HCT116 (cell line): ENCODE measurements around the gene PEG3. TPM values are rescaled to one million over a fixed set of nuclear protein-coding genes. Genes with fewer than 3 reads are reported as not detected.
A peak's percentile ranks its signal among the peaks of the same experiment; 100 is the strongest.

ENCODE experiments used
- ATAC-seq: fragments of 200-7000 bp; cut with Tn5 transposase; 2 replicates; pipeline ENCODE4 v1.9.1; 2020; ENCODE audit warnings: mild to moderate bottlenecking, moderate library complexity
- Bru-seq: library from RNA; stranded (reverse); fragments of 400-500 nt; gene quantifications from one replicate; lab custom pipeline; 2021; lab: Mats Ljungman, UMichigan
- BruChase-seq, 2 experiments: library from RNA; stranded (reverse); fragments of 400-500 nt; gene quantifications; one replicate each; lab custom pipeline; 2021; lab: Mats Ljungman, UMichigan
- BruUV-seq: library from RNA; stranded (reverse); fragments of 400-500 nt; replicated peaks from 2 replicates; lab custom pipeline; 2021; lab: Mats Ljungman, UMichigan
- CTCF ChIA-PET: fragments of 300-600 bp; sonication (Branson Sonifier 250); formaldehyde crosslinking; loops from one replicate; lab custom pipeline; 2021; ENCODE audit warnings: antibody characterized with exemption; lab: Charles Lee
- POLR2A ChIA-PET: fragments of 300-600, 350-600 bp; sonication (Branson Sonifier 250); formaldehyde crosslinking; loops from one replicate; lab custom pipeline; 2021; ENCODE audit warnings: antibody characterized with exemption; lab: Charles Lee
- RAD21 ChIA-PET, 2 experiments: fragments of 300-600 bp; sonication (Branson Sonifier 250); formaldehyde crosslinking; loops; one replicate each; lab custom pipeline; 2023; ENCODE audit warnings: low total read pairs in 2 of 2; ENCODE audit not compliant: uncharacterized antibody in 2 of 2, unreplicated experiment in 2 of 2, low non-redundant PET in 1 of 2; lab: Charles Lee
- DNase-seq: peaks from one replicate; pipeline ENCODE4 v3.0.0-alpha.2; 2010; ENCODE audit warnings: low read depth, low spot score
- H2AFZ ChIP-seq: fragments of 200-600 bp; shearing (Covaris generic), sonication (generic); 2 replicates; pipeline ENCODE4 v1.6.1; 2017; ENCODE audit warnings: low read depth, mixed run types, mixed read lengths, antibody characterized with exemption, low read length; ENCODE audit not compliant: poor library complexity, severe bottlenecking
- H3K27ac ChIP-seq: 2 replicates; pipeline ENCODE4 v1.5.1; 2012; ENCODE audit warnings: low read depth, low read length
- H3K27me3 ChIP-seq: fragments of 200-600 bp; sonication (generic); 2 replicates; pipeline ENCODE4 v1.6.1; 2016; ENCODE audit warnings: mixed run types, low read length, mixed read lengths; ENCODE audit not compliant: insufficient read depth
- H3K36me3 ChIP-seq, 2 experiments: fragments of 200-500 bp in 1 of 2; fragments of 200-600 bp in 1 of 2; sonication (Bioruptor generic) in 1 of 2; sonication (generic) in 1 of 2; 2 replicates each; pipeline versions ENCODE4 v1.5.1 to v1.6.1; 2014 to 2016; ENCODE audit warnings: low read length in 2 of 2, inconsistent platforms in 1 of 2, mixed read lengths in 1 of 2, mixed run types in 1 of 2; ENCODE audit not compliant: insufficient read depth in 2 of 2, control insufficient read depth in 1 of 2
- H3K4me1 ChIP-seq, 2 experiments: fragments of 200-600 bp in 1 of 2; sonication (generic) in 1 of 2; 2 replicates each; pipeline versions ENCODE4 v1.5.1 to v1.6.1; 2012 to 2017; ENCODE audit warnings: low read length in 2 of 2, inconsistent platforms in 1 of 2, mild to moderate bottlenecking in 1 of 2, mixed read lengths in 1 of 2, mixed run types in 1 of 2, moderate library complexity in 1 of 2; ENCODE audit not compliant: insufficient read depth in 2 of 2, control insufficient read depth in 1 of 2
- H3K4me2 ChIP-seq: fragments of 200-600 bp; sonication (generic); 2 replicates; pipeline ENCODE4 v1.6.1; 2017; ENCODE audit warnings: mixed run types, low read length, mixed read lengths
- H3K4me3 ChIP-seq, 2 experiments: fragments of 200-600 bp in 1 of 2; sonication (generic) in 1 of 2; replicated peaks in 1 of 2; 2 replicates each; pipeline ENCODE4 v1.5.1; 2011 to 2016; ENCODE audit warnings: low read length in 2 of 2, control low read depth in 1 of 2, low read depth in 1 of 2, mild to moderate bottlenecking in 1 of 2, mixed read lengths in 1 of 2, mixed run types in 1 of 2
- H3K79me2 ChIP-seq: fragments of 200-600 bp; sonication (generic); 2 replicates; pipeline ENCODE4 v1.6.1; 2017; ENCODE audit warnings: mild to moderate bottlenecking, mixed run types, low read length, moderate library complexity, mixed read lengths; ENCODE audit not compliant: insufficient read depth
- H3K9ac ChIP-seq: fragments of 200-600 bp; sonication (generic); 2 replicates; pipeline ENCODE4 v1.6.1; 2016; ENCODE audit warnings: low read length, mixed read lengths
- H3K9me2 ChIP-seq: fragments of 200-600 bp; sonication (generic), shearing (Covaris generic); 2 replicates; pipeline ENCODE4 v1.6.1; 2017; ENCODE audit warnings: mixed run types, mild to moderate bottlenecking, moderate library complexity; ENCODE audit not compliant: insufficient read depth
- H3K9me3 ChIP-seq, 2 experiments: fragments of 200-500 bp in 1 of 2; fragments of 200-600 bp in 1 of 2; sonication (Bioruptor generic) in 1 of 2; sonication (generic) in 1 of 2; 2 replicates each; pipeline ENCODE4 v1.6.1; 2014 to 2017; ENCODE audit warnings: low read length in 2 of 2, mixed read lengths in 2 of 2, inconsistent platforms in 1 of 2, low read depth in 1 of 2, mild to moderate bottlenecking in 1 of 2, mixed run types in 1 of 2, moderate library complexity in 1 of 2; ENCODE audit not compliant: control insufficient read depth in 1 of 2, insufficient read depth in 1 of 2
- H4K20me1 ChIP-seq: fragments of 200-600 bp; sonication (generic), shearing (Covaris generic); 2 replicates; pipeline ENCODE4 v1.6.1; 2017; ENCODE audit warnings: mixed run types, mild to moderate bottlenecking, moderate library complexity; ENCODE audit not compliant: insufficient read depth
- ATF3 ChIP-seq: IDR thresholded peaks from 2 replicates; pipeline ENCODE4 v1.6.1; 2012
- EZH2phosphoT487 ChIP-seq: fragments of 200-600 bp; IDR thresholded peaks from 2 replicates; pipeline ENCODE4 v1.6.1; 2018; ENCODE audit warnings: antibody characterized with exemption, borderline replicate concordance
- JUND ChIP-seq: IDR thresholded peaks from 2 replicates; pipeline ENCODE4 v1.6.1; 2012
- POLR2AphosphoS5 ChIP-seq: IDR thresholded peaks from 2 replicates; pipeline ENCODE4 v1.6.1; 2011; ENCODE audit warnings: mild to moderate bottlenecking, low read depth, low read length, moderate library complexity
- RAD21 ChIP-seq: IDR thresholded peaks from 2 replicates; pipeline ENCODE4 v1.6.1; 2012; ENCODE audit warnings: low read depth, mild to moderate bottlenecking
- SP1 ChIP-seq: IDR thresholded peaks from 2 replicates; pipeline ENCODE4 v1.6.1; 2012; ENCODE audit warnings: low read depth
- YY1 ChIP-seq: IDR thresholded peaks from 2 replicates; pipeline ENCODE4 v1.6.1; 2011; ENCODE audit warnings: low read length, low read depth, moderate library complexity, mild to moderate bottlenecking; ENCODE audit not compliant: insufficient replicate concordance; ENCODE audit errors: extremely low read depth
- ZFX ChIP-seq: fragments of 450-650 bp; IDR thresholded peaks from 2 replicates; pipeline ENCODE4 v1.6.1; 2017
- intact Hi-C: fragments of 100-400 bp; cut with micrococcal nuclease; formaldehyde crosslinking; loops from 2 replicates; pipeline ENCODE4 v1.10.0; 2022
- long read RNA-seq: library from polyadenylated mRNA; unstranded; transcript quantifications from one replicate; pipeline ENCODE4 v2.0.0, GENCODE V29; 2021; ENCODE audit not compliant: unreplicated experiment
- polyA plus RNA-seq: library from polyadenylated mRNA; unstranded; fragments of >200 nt; gene quantifications from 2 replicates; pipeline ENCODE4 v1.2.1, GENCODE V29; 2012; ENCODE audit warnings: missing spikeins
- total RNA-seq: library from RNA; stranded (reverse); gene quantifications from one replicate; pipeline ENCODE4 v1.2.1, GENCODE V29; 2021; ENCODE audit not compliant: unreplicated experiment

PEG3 gene
- total RNA-seq (0.34 TPM), Bru-seq, nascent RNA (percentile 8 among the genes with signal in this experiment), BruChase-seq, experiment 1, labeled RNA remaining after a 6-hour chase (percentile 10 among the genes with signal in this experiment), BruChase-seq, experiment 2, labeled RNA remaining after a 2-hour chase (percentile 2 among the genes with signal in this experiment)
- polyA plus RNA-seq, result not detected in 2 replicates
- long read RNA-seq, result 0 reads

GRCh38 chr19:56840451-56841192, at the start of gene PEG3, which contains the start of gene ZIM2:
Gene PEG3 (minus strand): TSS chr19:56840726. CDS start chr19:56824655, 16,071 bp downstream.
Gene ZIM2 (minus strand): TSS chr19:56840726. CDS start chr19:56824277, 16,449 bp downstream.
- Histone ChIP-seq H3K9ac (no peak within 1 kb of the TSS), H3K27me3 (no peaks in the 10 kb centered on the region), H3K9me3 (peaks cover 5 to 20% of the 10 kb centered on the region in 2 experiments; a peak in 2 of 4 replicates), H4K20me1 (no peaks in the 10 kb centered on the region), H3K4me2 (no peak within 1 kb of the TSS)
- DNase-seq (no peak), ATAC-seq (no peak)
- TF ChIP-seq RAD21 (no peak), POLR2AphosphoS5 (no peak), ATF3 (no peak), ZFX (no peak), EZH2phosphoT487 (no peak), YY1 (no peak), JUND (no peak), SP1 (no peak)
- TF ChIP-seq, all 23 proteins: peak for 0
- Histone ChIP-seq H3K36me3 (no peaks in the 10 kb centered on the region), H3K27ac (no peak within 1 kb of the TSS), H3K79me2 (no peaks in the 10 kb centered on the region), H3K4me1 (no peaks in the 10 kb centered on the region), H3K4me3 (no peak within 1 kb of the TSS), H3K9me2 (no peaks in the 10 kb centered on the region), H2AFZ (no peak within 1 kb of the TSS)
- intact Hi-C loops, result no loop called here
- ChIA-PET POLR2A (no interaction called here), CTCF (no interaction called here), RAD21 (no interaction called here)
- no TSS peak for BruUV-seq
